MM.1S (cell line): Measurements from ENCODE around the gene DYNLT2.
A peak's percentile ranks its signal among the peaks of the same experiment; 100 is the strongest.

Experiments
- DNase-seq: peaks from one replicate; pipeline ENCODE4 v3.0.0-alpha.2; 2015
- H2AFZ ChIP-seq: fragments of 300-600 bp; sonication (generic); 2 replicates; pipeline ENCODE4 v1.6.0; 2016; ENCODE audit warnings: antibody characterized with exemption, low read length
- H3F3A ChIP-seq: fragments of 300-600 bp; sonication (generic); 2 replicates; pipeline ENCODE4 v1.6.1; 2016; ENCODE audit warnings: mild to moderate bottlenecking, antibody characterized with exemption, low read length, moderate library complexity, mixed read lengths; ENCODE audit not compliant: insufficient read depth
- H3K27ac ChIP-seq: fragments of 300-600 bp; sonication (generic); 2 replicates; pipeline ENCODE4 v1.5.1; 2016; ENCODE audit warnings: mild to moderate bottlenecking, low read length
- H3K27me3 ChIP-seq: fragments of 300-600 bp; sonication (generic); replicated peaks from 2 replicates; pipeline ENCODE4 v1.6.0; 2016; ENCODE audit warnings: low read length; ENCODE audit not compliant: insufficient read depth
- H3K36me3 ChIP-seq: fragments of 300-600 bp; sonication (generic); replicated peaks from 2 replicates; pipeline ENCODE4 v1.6.1; 2016; ENCODE audit warnings: mild to moderate bottlenecking, low read length, mixed read lengths; ENCODE audit not compliant: insufficient read depth
- H3K4me1 ChIP-seq: fragments of 300-600 bp; sonication (generic); 2 replicates; pipeline ENCODE4 v1.6.1; 2016; ENCODE audit warnings: low read length, mixed read lengths
- H3K4me2 ChIP-seq: fragments of 300-600 bp; sonication (generic); 2 replicates; pipeline ENCODE4 v1.6.0; 2016; ENCODE audit warnings: low read depth, low read length
- H3K4me3 ChIP-seq: fragments of 300-600 bp; sonication (generic); 2 replicates; pipeline ENCODE4 v1.5.1; 2016; ENCODE audit warnings: low read length, mixed read lengths
- H3K79me2 ChIP-seq: fragments of 300-600 bp; sonication (generic); 2 replicates; pipeline ENCODE4 v1.6.1; 2016; ENCODE audit warnings: mixed run types, low read length, mixed read lengths
- H3K9ac ChIP-seq: fragments of 300-600 bp; sonication (generic); 2 replicates; pipeline ENCODE4 v1.6.1; 2016; ENCODE audit warnings: low read length, mixed read lengths
- H3K9me2 ChIP-seq: fragments of 300-600 bp; sonication (generic); replicated peaks from 2 replicates; pipeline ENCODE4 v1.6.1; 2016; ENCODE audit warnings: mild to moderate bottlenecking, low read length, mixed read lengths; ENCODE audit not compliant: insufficient read depth
- H3K9me3 ChIP-seq: fragments of 300-600 bp; sonication (generic); replicated peaks from 2 replicates; pipeline ENCODE4 v1.6.1; 2016; ENCODE audit warnings: mild to moderate bottlenecking, low read length, mixed read lengths; ENCODE audit not compliant: insufficient read depth
- H4K20me1 ChIP-seq: fragments of 300-600 bp; sonication (generic); 2 replicates; pipeline ENCODE4 v1.6.1; 2016; ENCODE audit warnings: mild to moderate bottlenecking, low read length, moderate library complexity, mixed read lengths; ENCODE audit not compliant: insufficient read depth
- EZH2 ChIP-seq: fragments of 300-600 bp; sonication (generic); optimal IDR thresholded peaks from 2 replicates; pipeline ENCODE3; 2017; ENCODE audit warnings: low read depth, mild to moderate bottlenecking, antibody characterized with exemption, low read length, mixed read lengths
- EZH2phosphoT487 ChIP-seq: fragments of 300-600 bp; sonication (generic); IDR thresholded peaks from 2 replicates; pipeline ENCODE4 v1.6.1; 2018; ENCODE audit warnings: antibody characterized with exemption, low read length
- TF ChIP-seq, protein P1 (sequence below): fragments of 300-600 bp; sonication (generic); IDR thresholded peaks from 2 replicates; pipeline ENCODE4 v1.5.1; 2016; ENCODE audit warnings: antibody characterized with exemption, low read length, mixed read lengths

DYNLT2 gene

DNA sequence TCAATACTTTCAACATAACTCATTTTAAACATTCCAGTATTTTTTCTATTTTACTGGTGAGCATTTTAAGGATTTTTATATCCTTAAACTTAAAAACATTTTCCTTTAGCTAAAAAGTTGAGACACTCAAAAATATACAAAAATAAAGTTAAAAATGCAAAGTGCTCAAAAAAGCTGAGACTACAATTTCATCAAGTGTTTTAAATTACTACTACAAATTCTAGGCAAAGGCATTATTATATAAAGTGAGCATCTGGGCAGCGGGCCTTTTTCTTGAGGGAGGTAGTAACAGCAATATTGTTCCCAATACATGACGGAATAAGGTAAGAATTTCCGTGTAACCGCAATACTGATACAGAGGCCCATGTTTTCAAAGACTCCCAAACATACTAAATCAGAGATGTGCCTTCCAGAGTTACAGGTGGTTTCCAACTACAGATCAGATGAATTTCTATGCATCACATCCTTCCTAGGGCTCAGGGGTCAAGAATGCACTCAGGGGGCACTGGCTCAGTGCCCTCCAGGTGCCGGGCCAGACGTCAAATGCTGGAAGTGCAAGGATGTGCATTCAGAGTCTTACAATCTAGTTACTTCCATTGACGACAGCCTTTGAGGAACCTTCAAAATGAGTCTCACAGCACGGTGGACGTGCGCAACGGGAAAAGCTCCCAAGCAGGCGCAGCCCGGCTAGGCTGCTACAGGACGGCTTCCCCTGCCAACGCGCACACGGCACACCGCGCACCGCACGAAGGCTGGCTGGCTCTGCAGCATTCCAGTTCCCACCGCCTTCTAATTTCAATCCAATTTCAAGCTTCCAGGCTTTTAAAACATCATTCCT lies 28.8 kb downstream of the DYNLT2 start:
- Histone ChIP-seq H3K9me3 (no peaks in the 10 kb centered on the region), H3K4me1 (no peaks in the 10 kb centered on the region), H3K4me2 (peak overlapping the region; percentile 73), H3K9me2 (no peaks in the 10 kb centered on the region), H3K79me2 (peaks cover 45% of the 10 kb centered on the region), H3F3A (0 out of 2 replicates have a peak, but pooled peaks cover 6% of the 10 kb centered on the region), H2AFZ (peak overlapping the region; percentile 45), H3K4me3 (peak overlapping the region; percentile 72), H3K27ac (peak overlapping the region; percentile 61; the same call in 1 of the 2 replicates), H4K20me1 (no peaks in the 10 kb centered on the region), H3K36me3 (no peaks in the 10 kb centered on the region), H3K27me3 (no peaks in the 10 kb centered on the region), H3K9ac (peak overlapping the region; percentile 66)
- peak; percentile 39 for DNase-seq
- TF ChIP-seq, protein P1, sequence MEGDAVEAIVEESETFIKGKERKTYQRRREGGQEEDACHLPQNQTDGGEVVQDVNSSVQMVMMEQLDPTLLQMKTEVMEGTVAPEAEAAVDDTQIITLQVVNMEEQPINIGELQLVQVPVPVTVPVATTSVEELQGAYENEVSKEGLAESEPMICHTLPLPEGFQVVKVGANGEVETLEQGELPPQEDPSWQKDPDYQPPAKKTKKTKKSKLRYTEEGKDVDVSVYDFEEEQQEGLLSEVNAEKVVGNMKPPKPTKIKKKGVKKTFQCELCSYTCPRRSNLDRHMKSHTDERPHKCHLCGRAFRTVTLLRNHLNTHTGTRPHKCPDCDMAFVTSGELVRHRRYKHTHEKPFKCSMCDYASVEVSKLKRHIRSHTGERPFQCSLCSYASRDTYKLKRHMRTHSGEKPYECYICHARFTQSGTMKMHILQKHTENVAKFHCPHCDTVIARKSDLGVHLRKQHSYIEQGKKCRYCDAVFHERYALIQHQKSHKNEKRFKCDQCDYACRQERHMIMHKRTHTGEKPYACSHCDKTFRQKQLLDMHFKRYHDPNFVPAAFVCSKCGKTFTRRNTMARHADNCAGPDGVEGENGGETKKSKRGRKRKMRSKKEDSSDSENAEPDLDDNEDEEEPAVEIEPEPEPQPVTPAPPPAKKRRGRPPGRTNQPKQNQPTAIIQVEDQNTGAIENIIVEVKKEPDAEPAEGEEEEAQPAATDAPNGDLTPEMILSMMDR, result no peak
- no peak for TF ChIP-seq EZH2phosphoT487
- no peak for TF ChIP-seq EZH2

DNA sequence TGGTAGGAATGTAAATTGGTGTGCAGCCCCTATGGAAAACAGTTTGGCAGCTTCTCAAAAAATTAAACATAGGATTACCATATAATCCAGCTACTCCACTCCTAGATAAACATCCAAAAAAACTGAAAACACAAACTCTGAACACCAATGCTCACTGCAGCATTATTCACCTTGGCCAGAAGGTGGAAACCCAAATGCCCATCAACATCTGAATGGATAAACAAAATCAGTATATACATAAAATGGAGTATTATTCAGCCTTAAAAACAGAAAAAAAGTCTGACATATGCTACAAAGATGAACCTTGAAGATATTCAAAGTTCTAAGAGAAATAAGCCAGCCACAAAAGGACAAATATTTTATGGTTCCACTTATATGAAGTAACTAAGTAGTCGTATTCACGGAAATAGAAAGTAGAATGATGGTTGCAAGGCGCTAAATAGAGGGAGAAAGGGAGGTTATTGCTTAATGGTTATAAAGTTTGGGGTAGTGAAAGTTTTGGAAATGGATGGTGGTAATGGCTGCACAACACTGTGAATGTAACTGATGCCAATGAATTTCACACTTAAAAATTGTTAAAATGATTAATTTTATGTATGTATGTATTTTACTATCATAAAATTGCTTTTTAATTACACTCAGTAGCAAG lies 31.0 kb downstream of the DYNLT2 start:
- Histone ChIP-seq H3K4me2 (no peak overlapping the region), H4K20me1 (no peaks in the 10 kb centered on the region)

DNA sequence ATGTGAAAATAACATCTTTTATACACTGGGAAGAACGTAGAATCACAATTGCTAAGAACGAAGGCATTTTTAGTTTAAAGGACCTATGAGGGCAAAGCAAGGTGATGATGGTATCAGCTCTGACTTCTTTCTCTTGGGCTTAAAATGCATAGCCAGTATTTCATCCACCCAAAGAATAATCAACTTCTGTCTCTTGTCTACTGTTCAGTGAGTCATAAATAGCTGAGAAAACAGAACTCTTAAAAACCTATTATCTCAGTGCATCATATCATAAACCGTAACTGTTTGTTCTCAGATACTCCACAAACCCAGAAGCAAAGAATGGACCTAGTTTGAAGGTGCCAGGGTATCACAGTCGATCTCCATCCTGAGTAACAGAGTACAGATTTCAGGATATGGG lies 32.3 kb downstream of the DYNLT2 start:
- H3K9me2 ChIP-seq, result no peaks in the 10 kb centered on the region
- H2AFZ ChIP-seq, result no peak overlapping the region
- H3K27me3 ChIP-seq, result no peaks in the 10 kb centered on the region
- H4K20me1 ChIP-seq, result no peaks in the 10 kb centered on the region
- H3K36me3 ChIP-seq, result no peaks in the 10 kb centered on the region
- H3F3A ChIP-seq, result 0 out of 2 replicates have a peak, but pooled peaks cover 6% of the 10 kb centered on the region
- H3K4me1 ChIP-seq, result no peaks in the 10 kb centered on the region
- H3K4me3 ChIP-seq, result no peak overlapping the region
- no peak overlapping the region for H3K27ac ChIP-seq
- H3K4me2 ChIP-seq, result no peak overlapping the region
- TF ChIP-seq EZH2phosphoT487 (no peak), EZH2 (no peak)
- TF ChIP-seq, protein P1, result no peak
- H3K79me2 ChIP-seq, result peaks cover 45% of the 10 kb centered on the region
- no peak for DNase-seq
- no peak overlapping the region for H3K9ac ChIP-seq
- no peaks in the 10 kb centered on the region for H3K9me3 ChIP-seq

More for the DNA sequence above, 31.0 kb downstream of the DYNLT2 start:
- Histone ChIP-seq H3K4me3 (no peak overlapping the region), H3K79me2 (peaks cover 45% of the 10 kb centered on the region), H2AFZ (no peak overlapping the region), H3K27me3 (no peaks in the 10 kb centered on the region), H3K9me2 (no peaks in the 10 kb centered on the region), H3K9ac (no peak overlapping the region), H3K9me3 (no peaks in the 10 kb centered on the region), H3K27ac (no peak overlapping the region), H3F3A (0 out of 2 replicates have a peak, but pooled peaks cover 6% of the 10 kb centered on the region), H3K4me1 (no peaks in the 10 kb centered on the region), H3K36me3 (no peaks in the 10 kb centered on the region)
- TF ChIP-seq EZH2 (no peak), EZH2phosphoT487 (no peak)
- TF ChIP-seq, protein P1, result peak; percentile 17; the same call in 1 of the 2 replicates
- DNase-seq, result no peak
